ENCODE data around the gene NENF.

NENF gene

GRCh38 chr1:212484701-212485570 is 52.2 kb downstream of the NENF start:
- no peak overlapping the region for H3K4me2 ChIP-seq (ENCODE audit: low read depth, low read length, poor library complexity, severe bottlenecking)

GRCh38 chr1:212485571-212485912 is 52.8 kb downstream of the NENF start:
- no peaks in the 10 kb centered on the region for H3F3A ChIP-seq (ENCODE audit: low read depth)
- no peaks in the 10 kb centered on the region for H3K79me2 ChIP-seq (ENCODE audit: insufficient read depth, low read length)
- H3K9ac ChIP-seq (ENCODE audit: low read depth, low read length, poor library complexity, severe bottlenecking), result no peak overlapping the region
- no peaks in the 10 kb centered on the region for H3K36me3 ChIP-seq (ENCODE audit: insufficient read depth, low read length)
- H3K4me1 ChIP-seq (ENCODE audit: insufficient read depth, low read length, poor library complexity, severe bottlenecking), result no peaks in the 10 kb centered on the region
- H2AFZ ChIP-seq (ENCODE audit: low read length), result no peak overlapping the region
- no peaks in the 10 kb centered on the region for H3K27me3 ChIP-seq (ENCODE audit: insufficient read depth, low read length, poor library complexity, severe bottlenecking)
- TF ChIP-seq CTCF (conservative IDR thresholded peaks at IDR 0.05; ENCODE audit: low read length) (no peak), EZH2phosphoT487 (IDR thresholded peaks at IDR 0.05; ENCODE audit: borderline replicate concordance) (no peak)
- H3K9me3 ChIP-seq (ENCODE audit: insufficient read depth, low read depth, low read length), result no peaks in the 10 kb centered on the region
- H3K4me3 ChIP-seq (ENCODE audit: low read length, poor library complexity, severe bottlenecking), result no peak overlapping the region
- H3K4me2 ChIP-seq (ENCODE audit: low read depth, low read length, poor library complexity, severe bottlenecking), result no peak overlapping the region
- no peaks in the 10 kb centered on the region for H4K20me1 ChIP-seq (ENCODE audit: insufficient read depth, low read length, poor library complexity, severe bottlenecking)
- no peaks in the 10 kb centered on the region for H3K9me2 ChIP-seq (replicated peaks; ENCODE audit: low read depth, low read length)

More at GRCh38 chr1:212484701-212485570, 52.2 kb downstream of the NENF start:
- TF ChIP-seq CTCF (conservative IDR thresholded peaks at IDR 0.05; ENCODE audit: low read length), result no peak
- TF ChIP-seq EZH2phosphoT487 (IDR thresholded peaks at IDR 0.05; ENCODE audit: borderline replicate concordance), result no peak
- Histone ChIP-seq H3F3A (ENCODE audit: low read depth) (no peaks in the 10 kb centered on the region), H4K20me1 (ENCODE audit: insufficient read depth, low read length, poor library complexity, severe bottlenecking) (no peaks in the 10 kb centered on the region), H3K27me3 (ENCODE audit: insufficient read depth, low read length, poor library complexity, severe bottlenecking) (no peaks in the 10 kb centered on the region), H3K4me1 (ENCODE audit: insufficient read depth, low read length, poor library complexity, severe bottlenecking) (no peaks in the 10 kb centered on the region), H3K9me3 (ENCODE audit: insufficient read depth, low read depth, low read length) (no peaks in the 10 kb centered on the region), H3K9ac (ENCODE audit: low read depth, low read length, poor library complexity, severe bottlenecking) (no peak overlapping the region), H3K4me3 (ENCODE audit: low read length, poor library complexity, severe bottlenecking) (no peak overlapping the region), H3K79me2 (ENCODE audit: insufficient read depth, low read length) (no peaks in the 10 kb centered on the region), H3K9me2 (replicated peaks; ENCODE audit: low read depth, low read length) (no peaks in the 10 kb centered on the region), H2AFZ (ENCODE audit: low read length) (no peak overlapping the region), H3K36me3 (ENCODE audit: insufficient read depth, low read length) (no peaks in the 10 kb centered on the region)

- Histone ChIP-seq H3K4me3 (ENCODE audit: low read length, poor library complexity, severe bottlenecking) (no peak overlapping the region), H3K27me3 (ENCODE audit: insufficient read depth, low read length, poor library complexity, severe bottlenecking) (no peaks in the 10 kb centered on the region), H4K20me1 (ENCODE audit: insufficient read depth, low read length, poor library complexity, severe bottlenecking) (no peaks in the 10 kb centered on the region), H3K9ac (ENCODE audit: low read depth, low read length, poor library complexity, severe bottlenecking) (no peak overlapping the region), H3K4me1 (ENCODE audit: insufficient read depth, low read length, poor library complexity, severe bottlenecking) (no peaks in the 10 kb centered on the region), H3K36me3 (ENCODE audit: insufficient read depth, low read length) (no peaks in the 10 kb centered on the region), H2AFZ (ENCODE audit: low read length) (no peak overlapping the region), H3K4me2 (ENCODE audit: low read depth, low read length, poor library complexity, severe bottlenecking) (no peak overlapping the region), H3F3A (ENCODE audit: low read depth) (no peaks in the 10 kb centered on the region), H3K79me2 (ENCODE audit: insufficient read depth, low read length) (no peaks in the 10 kb centered on the region), H3K9me3 (ENCODE audit: insufficient read depth, low read depth, low read length) (no peaks in the 10 kb centered on the region), H3K9me2 (replicated peaks; ENCODE audit: low read depth, low read length) (no peaks in the 10 kb centered on the region)
- TF ChIP-seq EZH2phosphoT487 (IDR thresholded peaks at IDR 0.05; ENCODE audit: borderline replicate concordance), result no peak
Measured at GRCh38 chr1:212485913-212486618, 53.3 kb downstream of the NENF start.
